ENCODE results near the gene NSD1. TPM values are rescaled to one million over a fixed set of nuclear protein-coding genes. Genes with fewer than 3 reads are reported as not detected.
A peak's percentile ranks its signal among the peaks of the same experiment; 100 is the strongest.

Gene NSD1
- total RNA-seq, 1 donor from 2014 or later: 111 TPM

GRCh38 chr5:177299697-177300096 is 166.1 kb downstream of the NSD1 start:
- H3K27me3 Mint-ChIP-seq (ENCODE audit: unreplicated experiment): peaks cover 31% of the 10 kb centered on the region
- no peak for DNase-seq (ENCODE audit: low spot score)
- H3K4me3 Mint-ChIP-seq (ENCODE audit: unreplicated experiment): peak overlapping the region; percentile 59
- no peak for TF ChIP-seq CTCF (IDR thresholded peaks at IDR 0.05; ENCODE audit: unreplicated experiment)
- peak overlapping the region; percentile 90 for H3K27ac Mint-ChIP-seq (ENCODE audit: unreplicated experiment)
- H3K9me3 Mint-ChIP-seq (ENCODE audit: unreplicated experiment): no peaks in the 10 kb centered on the region
- peaks cover 73% of the 10 kb centered on the region for H3K4me1 Mint-ChIP-seq (ENCODE audit: unreplicated experiment)
- peaks cover 26% of the 10 kb centered on the region for H3K36me3 Mint-ChIP-seq (ENCODE audit: low read depth, unreplicated experiment)

DNA sequence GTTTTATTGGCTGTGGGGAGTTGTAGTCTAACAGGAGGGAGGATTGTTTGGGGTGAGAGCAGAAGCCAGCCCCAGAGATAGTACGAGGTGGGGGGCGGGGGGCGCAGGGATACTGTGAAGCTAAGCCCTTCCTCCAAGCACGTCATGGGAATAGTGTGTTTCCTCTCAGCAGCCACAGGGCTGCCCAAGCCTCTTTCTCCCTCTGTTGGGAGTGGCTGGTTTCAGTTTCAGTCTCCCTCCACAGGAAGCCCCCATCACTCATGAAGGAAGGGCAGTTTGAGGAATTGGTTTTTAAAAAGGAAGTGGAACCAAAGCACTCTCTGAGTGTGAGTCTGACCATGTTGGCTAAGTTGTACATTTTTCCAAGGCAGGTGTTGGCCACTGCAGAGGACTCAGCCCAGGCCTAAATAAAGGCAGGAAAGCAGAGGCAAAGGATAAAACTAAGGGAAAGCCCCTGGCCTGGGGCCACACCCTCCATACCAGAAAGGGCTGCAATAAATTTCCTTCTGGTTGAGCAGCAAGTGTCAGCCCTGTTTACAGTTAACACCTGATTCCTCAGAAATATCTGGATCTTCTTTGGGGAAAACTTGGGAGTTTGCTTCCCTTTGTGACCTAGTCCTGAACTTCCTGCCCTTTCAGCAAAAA is 166.8 kb downstream of the NSD1 start:
- Mint-ChIP-seq H3K4me1 (ENCODE audit: unreplicated experiment) (peaks cover 73% of the 10 kb centered on the region), H3K27ac (ENCODE audit: unreplicated experiment) (peak overlapping the region; percentile 97), H3K36me3 (ENCODE audit: low read depth, unreplicated experiment) (peaks cover 28% of the 10 kb centered on the region)

DNA sequence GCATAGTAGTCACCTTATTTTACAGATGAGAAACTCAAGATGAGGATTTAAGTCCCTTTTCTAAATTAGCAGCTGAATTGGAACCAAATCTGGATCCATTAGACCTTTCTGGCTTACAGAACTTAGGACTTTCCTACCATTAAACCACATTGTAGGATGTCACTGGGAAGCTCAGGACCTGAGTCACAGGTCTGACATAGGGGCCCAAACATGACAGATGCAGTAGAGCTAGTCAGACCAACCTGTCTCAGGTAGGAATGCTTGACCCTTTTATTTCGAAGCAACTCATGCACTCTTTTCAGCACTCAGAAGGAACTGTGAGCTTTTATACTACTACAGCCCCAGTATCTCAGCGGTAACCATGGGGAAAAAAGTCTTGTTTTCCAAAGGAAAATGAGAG is 167.4 kb downstream of the NSD1 start:
- Mint-ChIP-seq H3K36me3 (ENCODE audit: low read depth, unreplicated experiment) (peaks cover 31% of the 10 kb centered on the region), H3K4me1 (ENCODE audit: unreplicated experiment) (peaks cover 73% of the 10 kb centered on the region), H3K27ac (ENCODE audit: unreplicated experiment) (peak overlapping the region; percentile 97), H3K27me3 (ENCODE audit: unreplicated experiment) (peaks cover 35% of the 10 kb centered on the region), H3K9me3 (ENCODE audit: unreplicated experiment) (no peaks in the 10 kb centered on the region), H3K4me3 (ENCODE audit: unreplicated experiment) (peak overlapping the region; percentile 76)
- no peak for DNase-seq (ENCODE audit: low spot score)
- no peak for TF ChIP-seq CTCF (IDR thresholded peaks at IDR 0.05; ENCODE audit: unreplicated experiment)

More for the DNA sequence above, 166.8 kb downstream of the NSD1 start:
- H3K9me3 Mint-ChIP-seq (ENCODE audit: unreplicated experiment): no peaks in the 10 kb centered on the region
- peak; percentile 16 for TF ChIP-seq CTCF (IDR thresholded peaks at IDR 0.05; ENCODE audit: unreplicated experiment)
- H3K27me3 Mint-ChIP-seq (ENCODE audit: unreplicated experiment): peaks cover 34% of the 10 kb centered on the region
- no peak overlapping the region for H3K4me3 Mint-ChIP-seq (ENCODE audit: unreplicated experiment)
- peak; percentile 60 for DNase-seq (ENCODE audit: low spot score)

DNA sequence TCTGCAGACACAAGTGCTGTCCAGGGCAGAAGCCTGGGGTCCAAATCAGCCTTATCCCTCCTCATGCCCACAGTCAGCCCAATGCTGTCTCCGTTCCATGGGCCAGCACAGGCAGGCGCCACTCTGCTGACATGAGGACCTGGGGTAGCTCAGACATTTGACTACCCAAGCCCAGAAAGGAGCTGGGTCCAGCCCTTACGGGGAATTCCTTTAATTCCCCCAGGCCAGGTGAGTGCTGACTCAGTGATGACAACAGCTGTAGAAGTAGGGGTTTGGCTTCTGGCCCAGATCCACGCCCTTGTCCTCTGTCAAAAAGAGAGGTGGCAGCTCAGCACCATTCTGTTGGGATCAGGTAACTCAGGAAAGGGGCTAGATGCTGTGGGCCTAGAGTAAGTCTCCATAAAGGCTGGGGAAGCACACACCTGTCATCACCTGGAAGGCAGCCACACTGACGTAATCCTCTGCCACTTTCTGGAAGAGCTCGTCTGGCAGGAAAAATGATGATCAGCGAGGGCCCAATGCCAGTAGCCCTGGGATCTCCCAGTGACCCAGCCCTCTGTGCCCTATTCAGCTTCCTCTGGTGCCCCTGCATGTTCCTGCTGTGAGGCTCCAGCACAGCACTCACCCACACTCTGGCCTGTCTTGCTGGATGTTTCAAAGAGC is 168.1 kb downstream of the NSD1 start:
- no peaks in the 10 kb centered on the region for H3K9me3 Mint-ChIP-seq (ENCODE audit: unreplicated experiment)
- H3K4me3 Mint-ChIP-seq (ENCODE audit: unreplicated experiment): peak overlapping the region; percentile 88
- TF ChIP-seq CTCF (IDR thresholded peaks at IDR 0.05; ENCODE audit: unreplicated experiment): no peak
- no peak for DNase-seq (ENCODE audit: low spot score)
- no peak overlapping the region for H3K27ac Mint-ChIP-seq (ENCODE audit: unreplicated experiment)
- H3K36me3 Mint-ChIP-seq (ENCODE audit: low read depth, unreplicated experiment): peaks cover 35% of the 10 kb centered on the region
- H3K4me1 Mint-ChIP-seq (ENCODE audit: unreplicated experiment): peaks cover 68% of the 10 kb centered on the region
- peaks cover 34% of the 10 kb centered on the region for H3K27me3 Mint-ChIP-seq (ENCODE audit: unreplicated experiment)

Measured in endothelial cell (in vitro differentiated cells).